ENCODE data around the gene SLC12A4.

- TF ChIP-seq EZH2phosphoT487 (IDR thresholded peaks at IDR 0.05) (no peak), CTCF (IDR thresholded peaks at IDR 0.05) (no peak), EZH2 (IDR thresholded peaks at IDR 0.05) (no peak)
Observed at GRCh38 chr16:67936880-67937605, 31.4 kb downstream of the SLC12A4 start.

Measured in neural progenitor cell (in vitro differentiated cells).